Heart left ventricle (tissue), 16 donors: Measurements from ENCODE around the gene ERICH6B. TPM values are rescaled to one million over a fixed set of nuclear protein-coding genes. Genes with fewer than 3 reads are reported as not detected.

ENCODE experiments used
- ATAC-seq, 4 donors: fragments of 200-7000 bp; cut with Tn5 transposase; one replicate each; pipeline ENCODE4 v1.9.1; 2020 to 2022; ENCODE audit warnings: moderate library complexity in 4 of 4, mild to moderate bottlenecking in 3 of 4, moderate number of reproducible peaks in 1 of 4
- DNase-seq, 5 donors: peaks; one replicate each; pipeline ENCODE4 v3.0.0-alpha.2; 2020
- H3K27ac ChIP-seq, 12 donors: fragments of 200-600 bp; sonication (generic) in 4 of 12; one replicate each; pipeline versions ENCODE4 v1.5.0 to v1.8.0; 2016 to 2022; ENCODE audit warnings: mild to moderate bottlenecking in 2 of 12
- H3K27me3 ChIP-seq, 9 donors: fragments of 200-600 bp; sonication (generic) in 2 of 9; one replicate each; pipeline versions ENCODE4 v1.5.1 to v1.8.0; 2016 to 2022; ENCODE audit warnings: mild to moderate bottlenecking in 3 of 9
- H3K36me3 ChIP-seq, 9 donors: fragments of 200-600 bp; sonication (generic) in 2 of 9; one replicate each; pipeline versions ENCODE4 v1.5.0 to v1.8.0; 2018 to 2022; ENCODE audit warnings: mild to moderate bottlenecking in 2 of 9
- H3K4me1 ChIP-seq, 12 donors: fragments of 200-600 bp; sonication (generic) in 4 of 12; one replicate each; pipeline versions ENCODE4 v1.5.0 to v1.8.0; 2016 to 2022; ENCODE audit warnings: mild to moderate bottlenecking in 3 of 12
- H3K4me3 ChIP-seq, 12 donors: fragments of 200-600 bp; sonication (generic) in 4 of 12; one replicate each; pipeline versions ENCODE4 v1.5.0 to v1.8.0; 2017 to 2022; ENCODE audit warnings: mild to moderate bottlenecking in 9 of 12, moderate library complexity in 4 of 12
- H3K9me3 ChIP-seq, 12 donors: fragments of 200-600 bp; sonication (generic) in 4 of 12; one replicate each; pipeline versions ENCODE4 v1.5.0 to v1.8.0; 2016 to 2022; ENCODE audit warnings: mild to moderate bottlenecking in 1 of 12
- POLR2A ChIP-seq, 2 donors: fragments of 450-650 bp; IDR thresholded peaks; one replicate each; pipeline ENCODE4 v1.6.1; 2017; ENCODE audit warnings: antibody characterized with exemption in 2 of 2, mild to moderate bottlenecking in 2 of 2, moderate library complexity in 2 of 2
- WGBS, 4 donors: extraction: QIAGEN DNeasy Blood & Tissue Kit in 2 of 4; methylation state at CpG; one replicate each; pipeline versions ENCODE4 v1.1.5 to v1.1.7; 2013 to 2018; 5-methylcytosine and 5-hydroxymethylcytosine counted together
- intact Hi-C, 10 donors: fragments of 100-400 bp; cut with DNase I; formaldehyde crosslinking; loops; one replicate each; pipeline versions ENCODE4 v1.11.1 to v1.14.2; 2022
- polyA plus RNA-seq, 2 donors: library from polyadenylated mRNA; stranded (reverse); fragments of 200-250 nt; gene quantifications; one replicate each; pipeline ENCODE4 v1.2.3, GENCODE V29; 2013
- total RNA-seq, 9 donors: library from RNA; depleted of rRNA in 2 of 9; stranded (reverse); fragments of >200 nt in 2 of 9; fragmentation: NEBNext Ultra II Directional in 3 of 9; extraction: Animal tissue kit (Norgen Biotek cat#: 25700) in 3 of 9; gene quantifications; one replicate each; pipeline versions ENCODE4 v1.1.0 to v1.2.4, GENCODE V29; 2016 to 2023
- TF ChIP-seq, protein P1 (sequence below), 12 donors: fragments of 200-600 bp; sonication (generic) in 4 of 12; IDR thresholded peaks; one replicate each; pipeline versions ENCODE4 v1.5.0 to v1.8.0; 2018 to 2022; ENCODE audit warnings: antibody characterized with exemption in 12 of 12, mild to moderate bottlenecking in 5 of 12
- donor health status: ischemic (EF 13 %, LVEDD 7.1; RV severe dilation, severe dysfunction).
- donor health status: healthy with polysubstance abuse.
- donor health status: DM: no; HTN: yes; CAD: no.
- donor health status: DM: no; HTN: no; CAD: no.
- donor health status: ischemic (EF 25% LVEDD 6.9; RV normal size, moderate dysfunction).
- donor health status: ischemic (EF 25% LVEDD 5.7; RV mildly dilated, moderate dysfunction).
- donor health status: healthy.
- donor health status: DM: yes; HTN: yes; CAD: no.
- donor health status: ischemic (EF 35%, LVEDD 5.7; RV mildly dilated, moderate dysfunction).
- donor health status: nonischemic (EF 11% LVEDD 7.7; RV severe dilation, severe dysfunction).
- donor health status: DM: yes; HTN: yes; CAD: no.
- donor health status: PGD.
- donor health status: ischemic (EF 29% LVEDD 5.4; RV normal size, mild dysfunction).
- donor health status: nonischemic (EF 23%, LVEDD 6.1; RV moderate dilation, normal function).

ERICH6B gene
- total and polyA plus RNA-seq, 11 donors: not detected

DNA sequence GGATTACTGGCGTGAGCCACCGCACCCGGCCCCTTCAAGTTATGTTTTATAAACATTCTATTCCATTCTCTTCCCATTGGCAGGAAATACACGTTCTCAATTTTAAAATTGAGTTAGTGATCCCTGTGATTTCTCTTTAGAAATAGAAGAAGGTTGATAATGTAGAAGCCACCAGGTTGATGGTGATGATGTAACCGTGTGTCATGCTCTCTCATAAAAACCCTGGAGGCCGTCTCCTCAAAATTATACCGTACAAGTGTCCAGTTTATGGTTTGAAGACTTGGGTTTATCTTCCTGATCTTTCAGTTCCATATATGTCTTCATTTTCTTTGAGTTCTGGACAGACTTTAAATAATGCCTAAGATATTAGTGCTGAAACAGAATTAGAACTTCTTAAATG lies 118.6 kb downstream of the ERICH6B start:
- H3K27me3 ChIP-seq: no peaks in the 10 kb centered on the region
- H3K27ac ChIP-seq: no peak overlapping the region
- H3K4me3 ChIP-seq: no peak overlapping the region
- no peak for TF ChIP-seq POLR2A (IDR thresholded peaks at IDR 0.05)
- WGBS, 4 donors: 83 to 91% (median 87%) methylated on average over 7 of the region's 7 CpGs
- H3K9me3 ChIP-seq: no peaks in the 10 kb centered on the region
- peaks cover 0 to 12% (median 0%) of the 10 kb centered on the region in 12 donors for H3K4me1 ChIP-seq
- intact Hi-C loops: loop anchor here in 1 of 10 donors (10.0 kb wide), 1 partner anchor 122 kb away; no protein-coding TSS in a partner anchor
- ATAC-seq: no peak
- DNase-seq: no peak
- peaks cover 0 to 97% (median 90%) of the 10 kb centered on the region in 9 donors for H3K36me3 ChIP-seq

DNA sequence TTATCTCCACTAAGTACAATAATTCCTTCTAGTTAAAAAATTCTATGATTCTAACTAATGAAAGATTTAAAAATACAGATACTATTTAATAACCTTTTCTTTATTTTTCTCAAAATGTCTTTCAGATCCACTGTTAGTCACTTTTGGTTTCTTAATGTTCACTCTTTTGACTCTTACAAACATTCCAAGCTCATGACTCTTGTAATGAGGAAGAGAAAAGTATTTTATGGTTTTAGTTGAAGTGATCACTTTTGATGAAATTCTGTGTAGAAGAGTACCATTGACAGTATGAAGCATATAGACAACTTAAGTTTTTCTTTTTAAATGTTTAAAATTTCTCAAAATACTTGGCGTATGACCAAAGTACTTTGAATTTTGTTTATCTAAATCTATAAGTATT lies 123.0 kb downstream of the ERICH6B start:
- 90 to 100% (median 97%) methylated on average over 1 of the region's 1 CpG for WGBS, 4 donors

More for the DNA sequence above, 123.0 kb downstream of the ERICH6B start:
- H3K9me3 ChIP-seq: no peaks in the 10 kb centered on the region
- H3K27me3 ChIP-seq: no peaks in the 10 kb centered on the region
- no peak for ATAC-seq
- no peak overlapping the region for H3K4me3 ChIP-seq
- intact Hi-C loops: loop anchor here in 2 of 10 donors (5.0 to 10.0 kb wide), 2 partner anchors 118 to 120 kb away; no protein-coding TSS in a partner anchor
- no peak for DNase-seq
- H3K4me1 ChIP-seq: no peaks in the 10 kb centered on the region
- no peak for TF ChIP-seq POLR2A (IDR thresholded peaks at IDR 0.05)
- TF ChIP-seq, protein P1, sequence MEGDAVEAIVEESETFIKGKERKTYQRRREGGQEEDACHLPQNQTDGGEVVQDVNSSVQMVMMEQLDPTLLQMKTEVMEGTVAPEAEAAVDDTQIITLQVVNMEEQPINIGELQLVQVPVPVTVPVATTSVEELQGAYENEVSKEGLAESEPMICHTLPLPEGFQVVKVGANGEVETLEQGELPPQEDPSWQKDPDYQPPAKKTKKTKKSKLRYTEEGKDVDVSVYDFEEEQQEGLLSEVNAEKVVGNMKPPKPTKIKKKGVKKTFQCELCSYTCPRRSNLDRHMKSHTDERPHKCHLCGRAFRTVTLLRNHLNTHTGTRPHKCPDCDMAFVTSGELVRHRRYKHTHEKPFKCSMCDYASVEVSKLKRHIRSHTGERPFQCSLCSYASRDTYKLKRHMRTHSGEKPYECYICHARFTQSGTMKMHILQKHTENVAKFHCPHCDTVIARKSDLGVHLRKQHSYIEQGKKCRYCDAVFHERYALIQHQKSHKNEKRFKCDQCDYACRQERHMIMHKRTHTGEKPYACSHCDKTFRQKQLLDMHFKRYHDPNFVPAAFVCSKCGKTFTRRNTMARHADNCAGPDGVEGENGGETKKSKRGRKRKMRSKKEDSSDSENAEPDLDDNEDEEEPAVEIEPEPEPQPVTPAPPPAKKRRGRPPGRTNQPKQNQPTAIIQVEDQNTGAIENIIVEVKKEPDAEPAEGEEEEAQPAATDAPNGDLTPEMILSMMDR (IDR thresholded peaks at IDR 0.05): no peak
- peaks cover 0 to 97% (median 84%) of the 10 kb centered on the region in 9 donors for H3K36me3 ChIP-seq
- H3K27ac ChIP-seq: no peak overlapping the region

Other genes starting within 250 kb of the ERICH6B start
- 100 to 1,000 TPM in 6 of 9 donors, 10 to 100 TPM in 3; 56.9 to 208 (median 128) TPM for gene SLC25A30, start 197.4 kb downstream of the ERICH6B start, total RNA-seq
- 10 to 100 TPM; 27.9 to 51.6 TPM for gene SLC25A30, start 197.4 kb downstream of the ERICH6B start, polyA plus RNA-seq
- gene COG3, start 150.8 kb downstream of the ERICH6B start, total RNA-seq: 10 to 100 TPM; 12.6 to 23.1 (median 15.5) TPM
- 10 to 100 TPM in 1 of 2 donors, 1 to 10 TPM in 1; 7.7 to 15.2 TPM for gene COG3, start 150.8 kb downstream of the ERICH6B start, polyA plus RNA-seq
- not detected for gene CBY2, start 86.6 kb upstream of the ERICH6B start, total RNA-seq
- gene CBY2, start 86.6 kb upstream of the ERICH6B start, polyA plus RNA-seq: not detected
- under 1 TPM in 3 of 9 donors, not detected in 6; 0.05 to 0.18 (median 0.07) TPM for gene SIAH3, start 236.0 kb upstream of the ERICH6B start, total RNA-seq
- not detected for gene SIAH3, start 236.0 kb upstream of the ERICH6B start, polyA plus RNA-seq